ENCODE data around the gene NOSIP. TPM values are rescaled to one million over a fixed set of nuclear protein-coding genes. Genes with fewer than 3 reads are reported as not detected.
"Not testable (repeated sequence)": the region's sequence is repeated elsewhere in the genome, so short reads cannot be mapped to it uniquely, and the experiment has no call there.

The NOSIP gene
- total RNA-seq: 41.7 TPM

GRCh38 chr19:49580264-49581006 is at the start of gene NOSIP:
Gene NOSIP (minus strand): TSS chr19:49580556. CDS start chr19:49560691, 19,865 bp downstream.
- peak; percentile 97 for DNase-seq (ENCODE audit: low spot score)
- ATAC-seq: peak; percentile 98
- intact Hi-C loops (cut with DNase I): loop anchor here (10.0 kb wide), 1 partner anchor 94 kb away; the partner anchor contains the start of gene PRMT1

- DNase-seq (ENCODE audit: low spot score): no peak
- intact Hi-C loops (cut with DNase I): no loop called here
- ATAC-seq: peak; percentile 19
Observed at GRCh38 chr19:49629659-49630058, 49.3 kb upstream of the NOSIP start.

- intact Hi-C loops (cut with DNase I): no loop called here
- ATAC-seq (no peak), DNase-seq (ENCODE audit: low spot score) (no peak)
Observed at GRCh38 chr19:49626226-49626625, 45.9 kb upstream of the NOSIP start.

GRCh38 chr19:49624967-49625910 is 44.9 kb upstream of the NOSIP start:
- intact Hi-C loops (cut with DNase I): no loop called here
- DNase-seq (ENCODE audit: low spot score) (no peak), ATAC-seq (peak; percentile 7)

GRCh38 chr19:49617860-49618259 is 37.5 kb upstream of the NOSIP start:
- intact Hi-C loops (cut with DNase I): not testable (repeated sequence)

GRCh38 chr19:49616945-49617344 is 36.6 kb upstream of the NOSIP start:
- intact Hi-C loops (cut with DNase I): no loop called here
- DNase-seq (ENCODE audit: low spot score): no peak
- no peak for ATAC-seq

More at GRCh38 chr19:49617860-49618259, 37.5 kb upstream of the NOSIP start:
- DNase-seq (ENCODE audit: low spot score); ATAC-seq: not testable (repeated sequence)

- ATAC-seq (no peak), DNase-seq (ENCODE audit: low spot score) (no peak)
- intact Hi-C loops (cut with DNase I): no loop called here
Observed at GRCh38 chr19:49616532-49616931, 36.2 kb upstream of the NOSIP start.

GRCh38 chr19:49615861-49616260 is 35.5 kb upstream of the NOSIP start:
- intact Hi-C loops (cut with DNase I): no loop called here
- DNase-seq (ENCODE audit: low spot score) (no peak), ATAC-seq (no peak)

GRCh38 chr19:49614096-49614833 is 33.9 kb upstream of the NOSIP start:
- intact Hi-C loops (cut with DNase I): no loop called here
- DNase-seq (ENCODE audit: low spot score): no peak
- peak; percentile 35 for ATAC-seq

- ATAC-seq (no peak), DNase-seq (ENCODE audit: low spot score) (no peak)
- intact Hi-C loops (cut with DNase I): no loop called here
Observed at GRCh38 chr19:49613374-49613773, 33.0 kb upstream of the NOSIP start.

- intact Hi-C loops (cut with DNase I): no loop called here
- no peak for ATAC-seq
- no peak for DNase-seq (ENCODE audit: low spot score)
Observed at GRCh38 chr19:49609499-49610092, 29.2 kb upstream of the NOSIP start.

- ATAC-seq: no peak
- DNase-seq (ENCODE audit: low spot score): no peak
- intact Hi-C loops (cut with DNase I): no loop called here
Observed at GRCh38 chr19:49605605-49606004, 25.2 kb upstream of the NOSIP start.

GRCh38 chr19:49602806-49603205 is 22.4 kb upstream of the NOSIP start:
- ATAC-seq: no peak
- DNase-seq (ENCODE audit: low spot score): no peak
- intact Hi-C loops (cut with DNase I): no loop called here

GRCh38 chr19:49601482-49602038 is 21.2 kb upstream of the NOSIP start:
- ATAC-seq: no peak
- DNase-seq (ENCODE audit: low spot score): no peak
- intact Hi-C loops (cut with DNase I): no loop called here

- intact Hi-C loops (cut with DNase I): no loop called here
- ATAC-seq: no peak
- no peak for DNase-seq (ENCODE audit: low spot score)
Observed at GRCh38 chr19:49599378-49600295, 19.3 kb upstream of the NOSIP start.

- intact Hi-C loops (cut with DNase I): no loop called here
- no peak for ATAC-seq
- no peak for DNase-seq (ENCODE audit: low spot score)
Observed at GRCh38 chr19:49597703-49597974, 17.3 kb upstream of the NOSIP start.

GRCh38 chr19:49596954-49597702 is 16.8 kb upstream of the NOSIP start:
- intact Hi-C loops (cut with DNase I): no loop called here
- ATAC-seq: no peak
- DNase-seq (ENCODE audit: low spot score): peak; percentile 61

All from sciatic nerve (tissue), 2 donors.